Calu3 (cell line): ENCODE data around the gene STX3. TPM values are rescaled to one million over a fixed set of nuclear protein-coding genes. Genes with fewer than 3 reads are reported as not detected.

Experiments
- BruUV-seq: library from RNA; stranded (reverse); fragments of 400-500 nt; replicated peaks from 2 replicates; lab custom pipeline; 2021; lab: Mats Ljungman, UMichigan
- CTCF ChIA-PET: fragments of 300-600 bp; sonication (Branson Sonifier 250); formaldehyde crosslinking; loops from one replicate; lab custom pipeline; 2022; ENCODE audit warnings: antibody characterized with exemption; lab: Charles Lee
- DNase-seq: peaks from one replicate; pipeline ENCODE4 v3.0.0; 2022
- H3K27ac Mint-ChIP-seq: one replicate; pipeline ENCODE4 v1.8.0; 2022; ENCODE audit warnings: mixed read lengths; ENCODE audit not compliant: unreplicated experiment
- H3K27me3 Mint-ChIP-seq: one replicate; pipeline ENCODE4 v1.8.0; 2022; ENCODE audit warnings: mixed read lengths; ENCODE audit not compliant: unreplicated experiment
- H3K36me3 Mint-ChIP-seq: one replicate; pipeline ENCODE4 v1.8.0; 2022; ENCODE audit warnings: mild to moderate bottlenecking, moderate library complexity, mixed read lengths; ENCODE audit not compliant: insufficient read depth, unreplicated experiment
- H3K4me1 Mint-ChIP-seq: one replicate; pipeline ENCODE4 v1.8.0; 2022; ENCODE audit warnings: mild to moderate bottlenecking, low read depth, mixed read lengths; ENCODE audit not compliant: unreplicated experiment
- H3K4me3 Mint-ChIP-seq: one replicate; pipeline ENCODE4 v1.8.0; 2022; ENCODE audit warnings: mild to moderate bottlenecking, low read depth, moderate library complexity, mixed read lengths; ENCODE audit not compliant: unreplicated experiment
- H3K9me3 Mint-ChIP-seq: one replicate; pipeline ENCODE4 v1.8.0; 2022; ENCODE audit warnings: low read depth, mixed read lengths; ENCODE audit not compliant: unreplicated experiment
- intact Hi-C: fragments of 100-400 bp; cut with micrococcal nuclease; formaldehyde crosslinking; loops from one replicate; pipeline ENCODE4 v1.10.0; 2022; ENCODE audit not compliant: unreplicated experiment
- total RNA-seq: library from RNA; stranded (reverse); gene quantifications from 2 replicates; pipeline ENCODE4 v1.2.3, GENCODE V29; 2022
- TF ChIP-seq, protein P1 (sequence below): fragments of 200-600 bp; IDR thresholded peaks from one replicate; pipeline ENCODE4 v1.8.0; 2022; ENCODE audit warnings: antibody characterized with exemption; ENCODE audit not compliant: unreplicated experiment

Gene STX3
- total RNA-seq, 1 experiment from 2014 or later: 50.1 TPM

- DNase-seq: peak; percentile 89
- TF ChIP-seq, protein P1, sequence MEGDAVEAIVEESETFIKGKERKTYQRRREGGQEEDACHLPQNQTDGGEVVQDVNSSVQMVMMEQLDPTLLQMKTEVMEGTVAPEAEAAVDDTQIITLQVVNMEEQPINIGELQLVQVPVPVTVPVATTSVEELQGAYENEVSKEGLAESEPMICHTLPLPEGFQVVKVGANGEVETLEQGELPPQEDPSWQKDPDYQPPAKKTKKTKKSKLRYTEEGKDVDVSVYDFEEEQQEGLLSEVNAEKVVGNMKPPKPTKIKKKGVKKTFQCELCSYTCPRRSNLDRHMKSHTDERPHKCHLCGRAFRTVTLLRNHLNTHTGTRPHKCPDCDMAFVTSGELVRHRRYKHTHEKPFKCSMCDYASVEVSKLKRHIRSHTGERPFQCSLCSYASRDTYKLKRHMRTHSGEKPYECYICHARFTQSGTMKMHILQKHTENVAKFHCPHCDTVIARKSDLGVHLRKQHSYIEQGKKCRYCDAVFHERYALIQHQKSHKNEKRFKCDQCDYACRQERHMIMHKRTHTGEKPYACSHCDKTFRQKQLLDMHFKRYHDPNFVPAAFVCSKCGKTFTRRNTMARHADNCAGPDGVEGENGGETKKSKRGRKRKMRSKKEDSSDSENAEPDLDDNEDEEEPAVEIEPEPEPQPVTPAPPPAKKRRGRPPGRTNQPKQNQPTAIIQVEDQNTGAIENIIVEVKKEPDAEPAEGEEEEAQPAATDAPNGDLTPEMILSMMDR: no peak
- Mint-ChIP-seq H3K36me3 (peaks cover 45% of the 10 kb centered on the region), H3K9me3 (no peaks in the 10 kb centered on the region), H3K4me3 (peak within 1 kb of the TSS; percentile 90), H3K27ac (peak within 1 kb of the TSS; percentile 87), H3K27me3 (no peaks in the 10 kb centered on the region), H3K4me1 (peaks cover 9% of the 10 kb centered on the region)
- CTCF ChIA-PET: interaction anchor here (0.9 to 1.9 kb wide), 3 partner anchors 55 to 273 kb away, joined by 4 to 5 read pairs (median 5); partner anchors contain the start of gene STX3
- no TSS peak for BruUV-seq
- intact Hi-C loops: loop anchor here (10.0 kb wide), 1 partner anchor 266 kb away; no protein-coding TSS in a partner anchor
Observed at GRCh38 chr11:59810189-59810910, 55.2 kb downstream of the STX3 start, which contains the start of gene MRPL16. TSS of gene MRPL16 (minus strand) at chr11:59810778. CDS start at chr11:59810658, 120 bp downstream.

DNA sequence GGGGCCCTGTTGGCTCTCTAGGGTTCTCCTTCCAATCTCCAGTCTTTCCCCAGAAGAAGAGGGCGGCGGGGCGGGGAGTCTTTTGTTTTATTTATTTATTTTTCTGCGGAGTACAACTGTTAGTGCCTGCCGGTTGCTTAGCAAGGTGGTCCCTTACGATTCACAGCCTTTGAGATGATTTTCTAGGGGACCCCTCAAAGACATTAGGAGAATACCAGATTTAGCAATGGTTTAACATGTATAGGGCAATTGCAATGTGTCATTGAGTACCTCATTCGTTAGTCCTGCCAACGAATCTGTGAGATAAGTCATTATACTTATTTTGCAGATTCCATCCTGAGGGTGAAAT is 55.7 kb downstream of the STX3 start:
- peaks cover 42% of the 10 kb centered on the region for H3K36me3 Mint-ChIP-seq

GRCh38 chr11:59812220-59812619 is 57.0 kb downstream of the STX3 start:
- BruUV-seq: no TSS peak
- H3K9me3 Mint-ChIP-seq: no peaks in the 10 kb centered on the region
- DNase-seq: no peak
- no peak overlapping the region for H3K4me3 Mint-ChIP-seq
- no peak overlapping the region for H3K27ac Mint-ChIP-seq
- TF ChIP-seq, protein P1: no peak
- CTCF ChIA-PET: no interaction called here
- H3K36me3 Mint-ChIP-seq: peaks cover 30% of the 10 kb centered on the region
- peaks cover 9% of the 10 kb centered on the region for H3K4me1 Mint-ChIP-seq
- intact Hi-C loops: loop anchor here (10.0 kb wide), 1 partner anchor 267 kb away; no protein-coding TSS in a partner anchor
- H3K27me3 Mint-ChIP-seq: no peaks in the 10 kb centered on the region

More for the DNA sequence above, 55.7 kb downstream of the STX3 start:
- no peak for DNase-seq
- peak overlapping the region; percentile 90 for H3K4me3 Mint-ChIP-seq
- no peaks in the 10 kb centered on the region for H3K9me3 Mint-ChIP-seq
- CTCF ChIA-PET: interaction anchor here (0.9 to 1.9 kb wide), 3 partner anchors 55 to 274 kb away, joined by 4 to 5 read pairs (median 5); partner anchors contain the start of gene STX3
- intact Hi-C loops: loop anchor here (10.0 kb wide), 1 partner anchor 266 kb away; no protein-coding TSS in a partner anchor
- H3K4me1 Mint-ChIP-seq: peaks cover 9% of the 10 kb centered on the region
- peak overlapping the region; percentile 87 for H3K27ac Mint-ChIP-seq
- BruUV-seq: no TSS peak
- TF ChIP-seq, protein P1: no peak
- H3K27me3 Mint-ChIP-seq: no peaks in the 10 kb centered on the region

- TF ChIP-seq, protein P1: no peak
- CTCF ChIA-PET: interaction anchor here (0.6 kb wide), 1 partner anchor 452 kb away, joined by 3 read pairs; no protein-coding TSS in a partner anchor
- Mint-ChIP-seq H3K4me3 (no peak overlapping the region), H3K27ac (no peak overlapping the region), H3K27me3 (no peaks in the 10 kb centered on the region), H3K36me3 (peaks cover 29% of the 10 kb centered on the region), H3K4me1 (peaks cover 9% of the 10 kb centered on the region), H3K9me3 (no peaks in the 10 kb centered on the region)
- no peak for DNase-seq
- BruUV-seq: no TSS peak
- intact Hi-C loops: loop anchor here (10.0 kb wide), 1 partner anchor 269 kb away; no protein-coding TSS in a partner anchor
Observed at GRCh38 chr11:59813364-59813763, 58.2 kb downstream of the STX3 start.
